SK-N-SH (cell line): ENCODE data around the gene SHANK1. TPM values are rescaled to one million over a fixed set of nuclear protein-coding genes. Genes with fewer than 3 reads are reported as not detected.

ENCODE experiments used
- CTCF ChIA-PET: fragments of 300-600, 350-600 bp; formaldehyde crosslinking; extraction: SDS; loops from one replicate; lab custom pipeline; 2021; lab: Yijun Ruan, JAX
- POLR2A ChIA-PET: fragments of 350-600 bp; sonication (Branson Sonifier 250); formaldehyde crosslinking; extraction: SDS; loops from one replicate; lab custom pipeline; 2020; ENCODE audit warnings: antibody characterized with exemption, inconsistent platforms; lab: Yijun Ruan, JAX
- DNase-seq: peaks from one replicate; pipeline ENCODE4 v3.0.0; 2012
- H2AFZ ChIP-seq: fragments of 200-600 bp; sonication (generic); 2 replicates; pipeline ENCODE4 v1.8.1; 2016; ENCODE audit warnings: antibody characterized with exemption, mild to moderate bottlenecking, low read depth
- H3F3A ChIP-seq: fragments of 200-600 bp; sonication (generic); replicated peaks from 2 replicates; pipeline ENCODE3; 2016; ENCODE audit warnings: antibody characterized with exemption, mild to moderate bottlenecking; ENCODE audit not compliant: insufficient read depth
- H3K27ac ChIP-seq, 2 experiments: fragments of 200-500 bp in 1 of 2; fragments of 200-600 bp in 1 of 2; sonication (Bioruptor generic) in 1 of 2; sonication (generic), shearing (Covaris generic) in 1 of 2; 2 replicates each; pipeline versions ENCODE4 v1.5.1 to v1.6.1; 2014 to 2016; ENCODE audit warnings: low read depth in 2 of 2, inconsistent platforms in 1 of 2, low read length in 1 of 2, mild to moderate bottlenecking in 1 of 2, mixed read lengths in 1 of 2
- H3K27me3 ChIP-seq: fragments of 200-600 bp; sonication (generic), shearing (Covaris generic); 2 replicates; pipeline ENCODE4 v1.6.1; 2016; ENCODE audit warnings: mixed run types; ENCODE audit not compliant: insufficient read depth
- H3K36me3 ChIP-seq, 2 experiments: fragments of 200-500 bp in 1 of 2; fragments of 200-600 bp in 1 of 2; sonication (Bioruptor generic) in 1 of 2; sonication (generic) in 1 of 2; replicated peaks in 1 of 2; 2 replicates each; pipeline versions ENCODE3 to v1.5.1; 2014 to 2016; ENCODE audit warnings: low read length in 1 of 2, mild to moderate bottlenecking in 1 of 2; ENCODE audit not compliant: insufficient read depth in 2 of 2, control insufficient read depth in 1 of 2
- H3K4me1 ChIP-seq, 2 experiments: fragments of 200-500 bp in 1 of 2; fragments of 200-600 bp in 1 of 2; sonication (Bioruptor generic) in 1 of 2; sonication (generic), shearing (Covaris generic) in 1 of 2; 2 replicates each; pipeline versions ENCODE4 v1.5.1 to v1.6.1; 2014 to 2016; ENCODE audit warnings: low read depth in 1 of 2, low read length in 1 of 2, mixed run types in 1 of 2; ENCODE audit not compliant: insufficient read depth in 2 of 2, control insufficient read depth in 1 of 2
- H3K4me2 ChIP-seq: fragments of 200-600 bp; sonication (generic), shearing (Covaris generic); 2 replicates; pipeline ENCODE4 v1.6.1; 2017; ENCODE audit warnings: mixed run types
- H3K4me3 ChIP-seq, 2 experiments: fragments of 200-500 bp in 1 of 2; fragments of 200-600 bp in 1 of 2; sonication (Bioruptor generic) in 1 of 2; sonication (generic), shearing (Covaris generic) in 1 of 2; 2 replicates each; pipeline versions ENCODE4 v1.5.1 to v1.8.1; 2014 to 2016; ENCODE audit warnings: low read depth in 2 of 2, inconsistent platforms in 1 of 2, low read length in 1 of 2, mild to moderate bottlenecking in 1 of 2, mixed read lengths in 1 of 2, moderate library complexity in 1 of 2
- H3K79me2 ChIP-seq: fragments of 200-600 bp; sonication (generic); 2 replicates; pipeline ENCODE4 v1.8.1; 2017; ENCODE audit warnings: mild to moderate bottlenecking; ENCODE audit not compliant: insufficient read depth
- H3K9ac ChIP-seq: fragments of 200-600 bp; sonication (generic); 2 replicates; pipeline ENCODE4 v1.6.1; 2017; ENCODE audit warnings: mixed run types
- H3K9me2 ChIP-seq: fragments of 200-600 bp; sonication (generic); 2 replicates; pipeline ENCODE4 v1.6.1; 2017; ENCODE audit warnings: mixed run types
- H3K9me3 ChIP-seq: fragments of 200-600 bp; sonication (generic); 2 replicates; pipeline ENCODE4 v1.6.1; 2017; ENCODE audit warnings: mixed run types, mild to moderate bottlenecking, moderate library complexity
- H4K20me1 ChIP-seq: fragments of 200-600 bp; sonication (generic); 2 replicates; pipeline ENCODE4 v1.6.1; 2017; ENCODE audit warnings: mild to moderate bottlenecking, mixed run types; ENCODE audit not compliant: insufficient read depth
- EZH2phosphoT487 ChIP-seq: fragments of 200-600 bp; sonication (generic); IDR thresholded peaks from 2 replicates; pipeline ENCODE4 v1.6.1; 2017; ENCODE audit warnings: low read depth, mixed run types, mild to moderate bottlenecking, antibody characterized with exemption, moderate library complexity, borderline replicate concordance
- FOXJ3 ChIP-seq: sonication (generic); formaldehyde crosslinking; IDR thresholded peaks from 2 replicates; pipeline ENCODE4 v1.5.1; 2020; ENCODE audit warnings: mild to moderate bottlenecking, missing genetic modification reagents
- GABPA ChIP-seq: IDR thresholded peaks from 2 replicates; pipeline ENCODE4 v1.4.0; 2012; ENCODE audit warnings: low read depth, mild to moderate bottlenecking
- IRF3 ChIP-seq: fragments of 150-350 bp; IDR thresholded peaks from 2 replicates; pipeline ENCODE4 v1.6.1; 2016; ENCODE audit warnings: mild to moderate bottlenecking, low read depth, low read length
- MEF2A ChIP-seq: IDR thresholded peaks from 2 replicates; pipeline ENCODE4 v1.4.0; 2012; ENCODE audit warnings: low read depth, borderline replicate concordance
- MXI1 ChIP-seq: IDR thresholded peaks from 2 replicates; pipeline ENCODE4 v1.6.1; 2012; ENCODE audit warnings: mild to moderate bottlenecking, low read depth, low read length, improper control_type of control experiment
- NFIC ChIP-seq: IDR thresholded peaks from 2 replicates; pipeline ENCODE4 v1.4.0; 2012; ENCODE audit warnings: borderline replicate concordance
- NRF1 ChIP-seq: IDR thresholded peaks from 2 replicates; pipeline ENCODE4 v1.6.1; 2012; ENCODE audit warnings: low read depth, mild to moderate bottlenecking, low read length
- POLR2AphosphoS5 ChIP-seq: IDR thresholded peaks from 2 replicates; pipeline ENCODE4 v1.6.1; 2012; ENCODE audit warnings: low read depth, low read length
- REST ChIP-seq: IDR thresholded peaks from 2 replicates; pipeline ENCODE4 v1.6.1; 2012; ENCODE audit warnings: mild to moderate bottlenecking, low read depth, low read length, moderate library complexity
- RFX5 ChIP-seq: IDR thresholded peaks from 2 replicates; pipeline ENCODE4 v1.6.1; 2012; ENCODE audit warnings: mild to moderate bottlenecking, improper control_type of control experiment, low read length
- RXRA ChIP-seq: IDR thresholded peaks from 2 replicates; pipeline ENCODE4 v1.4.0; 2012; ENCODE audit warnings: low read depth, mild to moderate bottlenecking, borderline replicate concordance
- SIN3A ChIP-seq: IDR thresholded peaks from 2 replicates; pipeline ENCODE4 v1.6.1; 2012; ENCODE audit warnings: low read depth, mild to moderate bottlenecking, low read length, moderate library complexity, borderline replicate concordance
- TAF1 ChIP-seq: IDR thresholded peaks from 2 replicates; pipeline ENCODE4 v1.6.1; 2012; ENCODE audit warnings: low read depth, mild to moderate bottlenecking, low read length, moderate library complexity, borderline replicate concordance
- TCF12 ChIP-seq: IDR thresholded peaks from 2 replicates; pipeline ENCODE4 v1.4.0; 2012
- TEAD4 ChIP-seq: IDR thresholded peaks from 2 replicates; pipeline ENCODE4 v1.4.0; 2012; ENCODE audit warnings: mild to moderate bottlenecking, borderline replicate concordance; ENCODE audit not compliant: insufficient read depth
- USF1 ChIP-seq: IDR thresholded peaks from 2 replicates; pipeline ENCODE4 v1.4.0; 2012; ENCODE audit warnings: low read depth, borderline replicate concordance
- WGBS: methylation state at CpG from one replicate; pipeline ENCODE4 v1.1.6; 2017; ENCODE audit warnings: low lambda C conversion rate; 5-methylcytosine and 5-hydroxymethylcytosine counted together
- polyA plus RNA-seq, 3 experiments: library from polyadenylated mRNA; depleted of rRNA; stranded (reverse); fragments of >200 nt; gene quantifications; 2 replicates each; pipeline ENCODE4 v1.2.3, GENCODE V29; 2012

SHANK1 gene
- polyA plus RNA-seq, 1 of the 3 experiments (the other 2 are of a cell fraction), result 0.28 TPM

GRCh38 chr19:50649433-50650391 is 69.9 kb downstream of the SHANK1 start, which contains the start of gene C19orf81:
C19orf81 (plus strand) TSS chr19:50649445; CDS start chr19:50649445, 0 bp downstream.
- Histone ChIP-seq H3K27ac (no peak within 1 kb of the TSS), H3K4me3 (no peak within 1 kb of the TSS), H2AFZ (no peak within 1 kb of the TSS), H3K4me1 (no peaks in the 10 kb centered on the region), H3K9ac (no peak within 1 kb of the TSS), H3K9me3 (no peaks in the 10 kb centered on the region), H3K4me2 (no peak within 1 kb of the TSS), H3K9me2 (no peaks in the 10 kb centered on the region)
- 77% methylated on average over 3 of the region's 7 CpGs for WGBS
- ChIA-PET CTCF (interaction anchor here (0.8 to 1.6 kb wide), 4 partner anchors 8 to 93 kb away, joined by 3 to 6 read pairs (median 4); no protein-coding TSS in a partner anchor), POLR2A (no interaction called here)
- peak; percentile 64 for DNase-seq
- TF ChIP-seq FOXJ3, result no peak
- TF ChIP-seq USF1, result no peak
- TF ChIP-seq TAF1, result no peak
- TF ChIP-seq EZH2phosphoT487, result no peak
- TF ChIP-seq NFIC, result no peak
- TF ChIP-seq TEAD4, result no peak
- TF ChIP-seq TCF12, result no peak
- TF ChIP-seq NRF1, result no peak
- no peak for TF ChIP-seq REST
- no peak for TF ChIP-seq IRF3
- TF ChIP-seq MXI1, result no peak
- TF ChIP-seq GABPA, result no peak
- TF ChIP-seq MEF2A, result no peak
- no peak for TF ChIP-seq SIN3A
- TF ChIP-seq RFX5, result no peak
- TF ChIP-seq RXRA, result no peak
- no peak for TF ChIP-seq POLR2AphosphoS5
- TF ChIP-seq, all 33 proteins: peak for 0
- Histone ChIP-seq H3K27me3 (peaks cover under 1% of the 10 kb centered on the region; the same call in 1 of the 2 replicates), H4K20me1 (no peaks in the 10 kb centered on the region), H3F3A (no peaks in the 10 kb centered on the region), H3K36me3 (no peaks in the 10 kb centered on the region), H3K79me2 (no peaks in the 10 kb centered on the region)
